Duodenal mucosa (tissue), 2 donors: ENCODE measurements around the gene CCDC51.
"Not testable (repeated sequence)": the region's sequence is repeated elsewhere in the genome, so short reads cannot be mapped to it uniquely, and the experiment has no call there.

Experiments
- H3K27ac ChIP-seq: one replicate; pipeline ENCODE4 v1.7.0; 2013; ENCODE audit warnings: low read depth, low read length
- H3K27me3 ChIP-seq, 2 donors: one replicate each; pipeline ENCODE4 v1.7.0; 2013; ENCODE audit warnings: low read length in 2 of 2, control low read depth in 1 of 2; ENCODE audit not compliant: insufficient read depth in 2 of 2, control insufficient read depth in 1 of 2
- H3K36me3 ChIP-seq, 2 donors: one replicate each; pipeline ENCODE4 v1.7.0; 2013; ENCODE audit warnings: low read length in 2 of 2, control low read depth in 1 of 2; ENCODE audit not compliant: insufficient read depth in 2 of 2, control insufficient read depth in 1 of 2
- H3K4me1 ChIP-seq, 2 donors: one replicate each; pipeline ENCODE4 v1.7.0; 2013; ENCODE audit warnings: low read length in 2 of 2, control low read depth in 1 of 2; ENCODE audit not compliant: insufficient read depth in 2 of 2, control insufficient read depth in 1 of 2
- H3K4me3 ChIP-seq, 2 donors: one replicate each; pipeline ENCODE4 v1.7.0; 2013; ENCODE audit warnings: low read length in 2 of 2, low read depth in 1 of 2
- H3K9ac ChIP-seq, 2 donors: one replicate each; pipeline ENCODE4 v1.7.0; 2013; ENCODE audit warnings: low read length in 2 of 2, low read depth in 1 of 2
- H3K9me3 ChIP-seq, 2 donors: one replicate each; pipeline ENCODE4 v1.7.0; 2013; ENCODE audit warnings: low read length in 2 of 2, control low read depth in 1 of 2; ENCODE audit not compliant: control insufficient read depth in 1 of 2

The CCDC51 gene

GRCh38 chr3:48402907-48403306 is 37.0 kb downstream of the CCDC51 start:
- Histone ChIP-seq H3K4me1 (no peaks in the 10 kb centered on the region), H3K36me3 (peaks cover 26 to 51% of the 10 kb centered on the region in 2 donors)

GRCh38 chr3:48402281-48402732 is 37.6 kb downstream of the CCDC51 start:
- H3K4me3 ChIP-seq = no peak overlapping the region
- no peaks in the 10 kb centered on the region for H3K9me3 ChIP-seq
- H3K4me1 ChIP-seq = no peaks in the 10 kb centered on the region
- peaks cover 22 to 47% of the 10 kb centered on the region in 2 donors for H3K36me3 ChIP-seq
- no peak overlapping the region for H3K9ac ChIP-seq
- H3K27me3 ChIP-seq = peaks cover 0 to 3% of the 10 kb centered on the region in 2 donors
- H3K27ac ChIP-seq = no peak overlapping the region

More at GRCh38 chr3:48402907-48403306, 37.0 kb downstream of the CCDC51 start:
- no peak overlapping the region for H3K27ac ChIP-seq
- H3K9ac ChIP-seq = no peak overlapping the region
- no peaks in the 10 kb centered on the region for H3K9me3 ChIP-seq
- no peak overlapping the region for H3K4me3 ChIP-seq
- peaks cover 0 to 2% of the 10 kb centered on the region in 2 donors for H3K27me3 ChIP-seq

GRCh38 chr3:48401434-48401901 is 38.5 kb downstream of the CCDC51 start:
- not testable (repeated sequence) for H3K27me3 ChIP-seq, H3K4me1 ChIP-seq, H3K27ac ChIP-seq, H3K9me3 ChIP-seq, H3K9ac ChIP-seq, H3K4me3 ChIP-seq
- peaks cover 15 to 39% of the 10 kb centered on the region in 2 donors for H3K36me3 ChIP-seq

- H3K4me1 ChIP-seq = no peaks in the 10 kb centered on the region
- H3K9ac ChIP-seq = no peak overlapping the region
- no peak overlapping the region for H3K27ac ChIP-seq
- no peaks in the 10 kb centered on the region for H3K9me3 ChIP-seq
- no peak overlapping the region for H3K4me3 ChIP-seq
- H3K36me3 ChIP-seq = peaks cover 10 to 33% of the 10 kb centered on the region in 2 donors
- H3K27me3 ChIP-seq = peaks cover 0 to 3% of the 10 kb centered on the region in 2 donors
These were observed 39.0 kb downstream of the CCDC51 start for GRCh38 chr3:48400824-48401433.

- H3K4me3 ChIP-seq = no peak overlapping the region
- no peak overlapping the region for H3K27ac ChIP-seq
- H3K36me3 ChIP-seq = peaks cover 6 to 21% of the 10 kb centered on the region in 2 donors
- no peaks in the 10 kb centered on the region for H3K4me1 ChIP-seq
- H3K9me3 ChIP-seq = no peaks in the 10 kb centered on the region
- peaks cover 0 to 3% of the 10 kb centered on the region in 2 donors for H3K27me3 ChIP-seq
- H3K9ac ChIP-seq = no peak overlapping the region
These were observed 40.3 kb downstream of the CCDC51 start for GRCh38 chr3:48399387-48400172.

- no peaks in the 10 kb centered on the region for H3K4me1 ChIP-seq
- no peak overlapping the region for H3K4me3 ChIP-seq
- no peaks in the 10 kb centered on the region for H3K9me3 ChIP-seq
- peaks cover 0 to 3% of the 10 kb centered on the region in 2 donors for H3K27me3 ChIP-seq
- no peak overlapping the region for H3K27ac ChIP-seq
- H3K9ac ChIP-seq = no peak overlapping the region
- H3K36me3 ChIP-seq = peaks cover 3 to 13% of the 10 kb centered on the region in 2 donors
These were observed 41.1 kb downstream of the CCDC51 start for GRCh38 chr3:48398701-48399386.

GRCh38 chr3:48397767-48398681 is 41.9 kb downstream of the CCDC51 start:
- H3K9me3 ChIP-seq = no peaks in the 10 kb centered on the region
- no peak overlapping the region for H3K4me3 ChIP-seq
- no peaks in the 10 kb centered on the region for H3K4me1 ChIP-seq
- H3K27me3 ChIP-seq = peaks cover 0 to 3% of the 10 kb centered on the region in 2 donors
- peaks cover 0 to 7% of the 10 kb centered on the region in 2 donors for H3K36me3 ChIP-seq
- H3K27ac ChIP-seq = no peak overlapping the region
- no peak overlapping the region for H3K9ac ChIP-seq

- H3K9me3 ChIP-seq = no peaks in the 10 kb centered on the region
- H3K9ac ChIP-seq = no peak overlapping the region
- H3K27ac ChIP-seq = no peak overlapping the region
- no peaks in the 10 kb centered on the region for H3K4me1 ChIP-seq
- peaks cover 0 to 3% of the 10 kb centered on the region in 2 donors for H3K27me3 ChIP-seq
- no peak overlapping the region for H3K4me3 ChIP-seq
- H3K36me3 ChIP-seq = no peaks in the 10 kb centered on the region
These were observed 44.2 kb downstream of the CCDC51 start for GRCh38 chr3:48395714-48396113.

GRCh38 chr3:48394391-48394790 is 45.5 kb downstream of the CCDC51 start:
- Histone ChIP-seq H3K36me3 (no peaks in the 10 kb centered on the region), H3K9ac (no peak overlapping the region), H3K9me3 (no peaks in the 10 kb centered on the region), H3K4me1 (no peaks in the 10 kb centered on the region), H3K27ac (no peak overlapping the region), H3K27me3 (peaks cover 0 to 3% of the 10 kb centered on the region in 2 donors), H3K4me3 (no peak overlapping the region)
